OCI-LY1 (cell line): Measurements from ENCODE around the gene KNSTRN.

ENCODE experiments used
- H2AFZ ChIP-seq: fragments of 200-600 bp; sonication (generic), shearing (Covaris generic); 2 replicates; pipeline ENCODE4 v1.6.0; 2014; ENCODE audit warnings: antibody characterized with exemption, mild to moderate bottlenecking, low read length
- H3F3A ChIP-seq: fragments of 200-600 bp; sonication (generic), shearing (Covaris generic); 2 replicates; pipeline ENCODE4 v1.6.0; 2014; ENCODE audit warnings: mild to moderate bottlenecking, antibody characterized with exemption, low read length, moderate library complexity; ENCODE audit not compliant: insufficient read depth
- H3K27ac ChIP-seq: fragments of 200-600 bp; sonication (generic); 2 replicates; pipeline ENCODE4 v1.5.1; 2014; ENCODE audit warnings: low read length, mixed run types, mild to moderate bottlenecking, low read depth; ENCODE audit not compliant: poor library complexity, severe bottlenecking
- H3K27me3 ChIP-seq: fragments of 200-600 bp; sonication (generic); 2 replicates; pipeline ENCODE4 v1.6.0; 2014; ENCODE audit warnings: antibody characterized with exemption, mild to moderate bottlenecking, low read length, moderate library complexity; ENCODE audit not compliant: insufficient read depth
- H3K36me3 ChIP-seq: fragments of 200-600 bp; sonication (generic); 2 replicates; pipeline ENCODE4 v1.6.1; 2014; ENCODE audit warnings: mild to moderate bottlenecking, antibody characterized with exemption, low read length, moderate library complexity, mixed read lengths; ENCODE audit not compliant: insufficient read depth
- H3K4me1 ChIP-seq: fragments of 200-600 bp; sonication (generic); 2 replicates; pipeline ENCODE4 v1.5.1; 2014; ENCODE audit warnings: mild to moderate bottlenecking, low read length, moderate library complexity; ENCODE audit not compliant: insufficient read depth, severe bottlenecking
- H3K4me2 ChIP-seq: fragments of 200-600 bp; sonication (generic), shearing (Covaris generic); 2 replicates; pipeline ENCODE4 v1.6.1; 2014; ENCODE audit warnings: low read length
- H3K4me3 ChIP-seq: fragments of 200-600 bp; sonication (generic); 2 replicates; pipeline ENCODE4 v1.5.1; 2014; ENCODE audit warnings: low read length, low read depth, mild to moderate bottlenecking, mixed read lengths; ENCODE audit not compliant: poor library complexity, severe bottlenecking
- H3K79me2 ChIP-seq: fragments of 200-600 bp; shearing (Covaris generic); 2 replicates; pipeline ENCODE4 v1.6.1; 2016; ENCODE audit warnings: mixed run types, low read length, mixed read lengths; ENCODE audit not compliant: insufficient read depth
- H3K9ac ChIP-seq: fragments of 200-600 bp; sonication (generic), shearing (Covaris generic); 2 replicates; pipeline ENCODE4 v1.6.1; 2014; ENCODE audit warnings: mild to moderate bottlenecking, low read length, mixed read lengths
- H3K9me2 ChIP-seq: fragments of 200-600 bp; sonication (generic), shearing (Covaris generic); 2 replicates; pipeline ENCODE4 v1.6.1; 2014; ENCODE audit warnings: low read depth, mild to moderate bottlenecking, low read length, mixed read lengths
- H3K9me3 ChIP-seq: fragments of 200-600 bp; shearing (Covaris generic); 2 replicates; pipeline ENCODE4 v1.6.1; 2014; ENCODE audit warnings: low read length, mixed read lengths
- H4K20me1 ChIP-seq: fragments of 200-600 bp; sonication (generic), shearing (Covaris generic); 2 replicates; pipeline ENCODE4 v1.6.0; 2016; ENCODE audit warnings: mild to moderate bottlenecking, low read length; ENCODE audit not compliant: insufficient read depth
- EZH2 ChIP-seq: fragments of 200-600 bp; sonication (generic), shearing (Covaris generic); IDR thresholded peaks from 2 replicates; pipeline ENCODE4 v1.8.0; 2017; ENCODE audit warnings: borderline replicate concordance, mixed run types, mild to moderate bottlenecking, antibody characterized with exemption, low read length, moderate library complexity, mixed read lengths
- TF ChIP-seq, protein P1 (sequence below): fragments of 200-600 bp; sonication (generic), shearing (Covaris generic); IDR thresholded peaks from 2 replicates; pipeline ENCODE4 v1.5.1; 2017; ENCODE audit warnings: mild to moderate bottlenecking, antibody characterized with exemption, low read length, moderate library complexity, mixed read lengths

The KNSTRN gene

GRCh38 chr15:40382580-40383456 lies at the start of gene KNSTRN:
TSS of gene KNSTRN (plus strand) at chr15:40382721. CDS start at chr15:40382836, 115 bp downstream.
- Histone ChIP-seq H4K20me1 (no peaks in the 10 kb centered on the region), H2AFZ (peak within 1 kb of the TSS; percentile 89; the same call in 1 of the 2 replicates), H3K9me3 (no peaks in the 10 kb centered on the region), H3F3A (no peaks in the 10 kb centered on the region), H3K4me3 (peak within 1 kb of the TSS; percentile 88), H3K27me3 (no peaks in the 10 kb centered on the region), H3K9ac (peak within 1 kb of the TSS; percentile 92), H3K79me2 (peaks cover 25% of the 10 kb centered on the region), H3K9me2 (no peaks in the 10 kb centered on the region), H3K4me1 (peaks cover 16% of the 10 kb centered on the region), H3K36me3 (peaks cover 33% of the 10 kb centered on the region), H3K4me2 (peak within 1 kb of the TSS; percentile 79), H3K27ac (peak within 1 kb of the TSS; percentile 56)
- TF ChIP-seq, protein P1, sequence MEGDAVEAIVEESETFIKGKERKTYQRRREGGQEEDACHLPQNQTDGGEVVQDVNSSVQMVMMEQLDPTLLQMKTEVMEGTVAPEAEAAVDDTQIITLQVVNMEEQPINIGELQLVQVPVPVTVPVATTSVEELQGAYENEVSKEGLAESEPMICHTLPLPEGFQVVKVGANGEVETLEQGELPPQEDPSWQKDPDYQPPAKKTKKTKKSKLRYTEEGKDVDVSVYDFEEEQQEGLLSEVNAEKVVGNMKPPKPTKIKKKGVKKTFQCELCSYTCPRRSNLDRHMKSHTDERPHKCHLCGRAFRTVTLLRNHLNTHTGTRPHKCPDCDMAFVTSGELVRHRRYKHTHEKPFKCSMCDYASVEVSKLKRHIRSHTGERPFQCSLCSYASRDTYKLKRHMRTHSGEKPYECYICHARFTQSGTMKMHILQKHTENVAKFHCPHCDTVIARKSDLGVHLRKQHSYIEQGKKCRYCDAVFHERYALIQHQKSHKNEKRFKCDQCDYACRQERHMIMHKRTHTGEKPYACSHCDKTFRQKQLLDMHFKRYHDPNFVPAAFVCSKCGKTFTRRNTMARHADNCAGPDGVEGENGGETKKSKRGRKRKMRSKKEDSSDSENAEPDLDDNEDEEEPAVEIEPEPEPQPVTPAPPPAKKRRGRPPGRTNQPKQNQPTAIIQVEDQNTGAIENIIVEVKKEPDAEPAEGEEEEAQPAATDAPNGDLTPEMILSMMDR: no peak
- TF ChIP-seq EZH2: no peak

DNA sequence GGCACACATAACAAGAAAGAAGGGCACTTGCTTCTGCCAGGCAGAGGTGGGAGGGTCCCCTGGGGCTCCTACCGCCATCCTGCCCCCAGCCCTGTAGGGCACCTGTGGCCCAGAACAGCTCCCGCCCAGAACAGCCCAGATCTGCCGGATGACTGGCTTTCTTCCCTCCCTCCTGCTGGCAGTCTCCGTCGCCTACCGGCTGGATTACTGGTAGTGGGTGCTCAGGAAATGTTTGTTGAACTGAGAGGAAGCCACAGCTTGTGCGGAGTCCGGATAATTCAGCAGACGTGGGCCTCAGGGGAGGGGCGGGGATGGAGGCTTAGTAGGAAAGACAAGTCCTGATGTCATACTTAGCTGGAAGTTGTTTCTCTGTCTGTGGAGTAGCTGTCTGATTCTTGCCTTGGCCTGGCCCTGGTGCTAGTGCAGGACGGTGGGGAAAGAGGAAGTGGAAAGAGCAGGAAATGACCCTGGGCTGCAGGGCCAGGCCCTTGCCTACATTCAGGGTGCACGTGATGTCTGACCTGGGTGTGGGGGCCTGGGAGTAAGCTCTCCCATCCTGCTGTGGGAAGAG lies 48.5 kb upstream of the KNSTRN start:
- Histone ChIP-seq H3K9ac (no peak overlapping the region), H3F3A (no peaks in the 10 kb centered on the region), H3K4me1 (peaks cover 14% of the 10 kb centered on the region), H3K4me2 (no peak overlapping the region), H3K4me3 (no peak overlapping the region), H3K27me3 (no peaks in the 10 kb centered on the region), H3K9me2 (no peaks in the 10 kb centered on the region), H3K27ac (no peak overlapping the region), H3K79me2 (no peaks in the 10 kb centered on the region), H3K36me3 (no peaks in the 10 kb centered on the region), H3K9me3 (no peaks in the 10 kb centered on the region), H2AFZ (no peak overlapping the region), H4K20me1 (no peaks in the 10 kb centered on the region)
- TF ChIP-seq, protein P1: no peak
- TF ChIP-seq EZH2: no peak

- no peak overlapping the region for H2AFZ ChIP-seq
- H3K4me2 ChIP-seq: no peak overlapping the region
- no peaks in the 10 kb centered on the region for H3K79me2 ChIP-seq
- H3K4me3 ChIP-seq: no peak overlapping the region
- H3K4me1 ChIP-seq: peaks cover 14% of the 10 kb centered on the region
- H3F3A ChIP-seq: no peaks in the 10 kb centered on the region
- no peaks in the 10 kb centered on the region for H3K9me3 ChIP-seq
- no peaks in the 10 kb centered on the region for H3K36me3 ChIP-seq
- no peaks in the 10 kb centered on the region for H3K9me2 ChIP-seq
- H3K27ac ChIP-seq: no peak overlapping the region
- H3K27me3 ChIP-seq: no peaks in the 10 kb centered on the region
- no peaks in the 10 kb centered on the region for H4K20me1 ChIP-seq
- no peak overlapping the region for H3K9ac ChIP-seq
- TF ChIP-seq EZH2: no peak
- TF ChIP-seq, protein P1: no peak
Observed at GRCh38 chr15:40334541-40334940, 48.0 kb upstream of the KNSTRN start.
